Esophagus muscularis mucosa (tissue), 4 donors: ENCODE results near the gene PRKN.

Source experiments
- CTCF ChIP-seq, 3 experiments: fragments of 200-600 bp in 2 of 3; fragments of 450-650 bp in 1 of 3; sonication (generic) in 2 of 3; IDR thresholded peaks; one replicate each; pipeline ENCODE4 v1.5.1; 2017 to 2019; ENCODE audit warnings: antibody characterized with exemption in 3 of 3, mild to moderate bottlenecking in 2 of 3, moderate library complexity in 1 of 3
- EP300 ChIP-seq: sonication (generic); formaldehyde crosslinking; IDR thresholded peaks from one replicate; pipeline ENCODE4 v1.6.1; 2017; ENCODE audit warnings: antibody characterized with exemption
- POLR2A ChIP-seq: fragments of 450-650 bp; IDR thresholded peaks from one replicate; pipeline ENCODE4 v1.6.1; 2017; ENCODE audit warnings: antibody characterized with exemption, moderate library complexity, mild to moderate bottlenecking, low read depth
- POLR2AphosphoS5 ChIP-seq, 2 donors: sonication (generic); formaldehyde crosslinking; IDR thresholded peaks; one replicate each; pipeline ENCODE4 v1.6.1; 2017; ENCODE audit warnings: antibody characterized with exemption in 2 of 2

DNA sequence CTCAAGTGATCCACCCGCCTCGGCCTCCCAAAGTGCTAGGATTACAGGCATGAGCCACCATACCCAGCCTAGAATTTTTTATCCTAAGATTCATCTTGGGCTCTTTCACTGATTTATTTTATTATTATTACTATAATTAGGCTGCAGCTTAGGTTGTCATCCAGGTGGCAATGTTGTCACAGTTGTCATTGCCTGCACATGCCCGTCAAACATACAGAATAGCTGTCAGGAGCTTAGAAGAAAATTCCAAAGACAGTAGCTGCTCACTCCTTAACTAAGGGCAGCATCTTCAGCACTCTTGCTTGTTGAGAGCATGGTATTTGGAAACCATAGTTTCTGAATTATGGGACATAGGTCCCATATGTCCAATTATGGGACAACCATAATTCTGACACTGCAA is 1118.8 kb downstream of the PRKN start:
- TF ChIP-seq CTCF (IDR thresholded peaks at IDR 0.05) = no peak
- TF ChIP-seq POLR2AphosphoS5 (IDR thresholded peaks at IDR 0.05) = no peak
- TF ChIP-seq POLR2A = no peak
- TF ChIP-seq EP300 = no peak
